Body of pancreas (tissue), 4 donors: ENCODE data around the gene CIB2.

ENCODE experiments used
- CTCF ChIP-seq, 7 experiments: fragments of 450-650 bp in 4 of 7; fragments of 200-600 bp in 3 of 7; sonication (generic) in 3 of 7; IDR thresholded peaks; one replicate each; pipeline ENCODE4 v1.5.1; 2016 to 2019; ENCODE audit warnings: antibody characterized with exemption in 7 of 7
- POLR2A ChIP-seq, 3 donors: fragments of 450-650 bp; IDR thresholded peaks; one replicate each; pipeline ENCODE4 v1.6.1; 2016; ENCODE audit warnings: antibody characterized with exemption in 3 of 3, mild to moderate bottlenecking in 2 of 3

- TF ChIP-seq CTCF (IDR thresholded peaks at IDR 0.05), result no peak
- TF ChIP-seq POLR2A (IDR thresholded peaks at IDR 0.05), result no peak
Observed at GRCh38 chr15:78064544-78064943, 66.7 kb downstream of the CIB2 start.
